Measurements from ENCODE around the gene STON2.

Gene STON2

GRCh38 chr14:81332725-81333124 is 67.4 kb downstream of the STON2 start:
- H3K4me3 ChIP-seq (ENCODE audit: low read depth, low read length): no peak overlapping the region
- TF ChIP-seq CTCF (IDR thresholded peaks at IDR 0.05; ENCODE audit: low read depth, low read length): no peak
- in situ Hi-C loops (cut with HindIII; ENCODE audit: low sequenced_read_pairs): no loop called here
- DNase-seq (ENCODE audit: low read depth, low spot score): no peak

GRCh38 chr14:81331229-81332021 is 68.7 kb downstream of the STON2 start:
- H3K4me3 ChIP-seq (ENCODE audit: low read depth, low read length): no peak overlapping the region
- in situ Hi-C loops (cut with HindIII; ENCODE audit: low sequenced_read_pairs): no loop called here
- no peak for DNase-seq (ENCODE audit: low read depth, low spot score)
- TF ChIP-seq CTCF (IDR thresholded peaks at IDR 0.05; ENCODE audit: low read depth, low read length): no peak

GRCh38 chr14:81330619-81331122 is 69.5 kb downstream of the STON2 start:
- no peak overlapping the region for H3K4me3 ChIP-seq (ENCODE audit: low read depth, low read length)
- TF ChIP-seq CTCF (IDR thresholded peaks at IDR 0.05; ENCODE audit: low read depth, low read length): no peak
- no peak for DNase-seq (ENCODE audit: low read depth, low spot score)
- in situ Hi-C loops (cut with HindIII; ENCODE audit: low sequenced_read_pairs): no loop called here

- no peak overlapping the region for H3K4me3 ChIP-seq (ENCODE audit: low read depth, low read length)
- TF ChIP-seq CTCF (IDR thresholded peaks at IDR 0.05; ENCODE audit: low read depth, low read length): no peak
- in situ Hi-C loops (cut with HindIII; ENCODE audit: low sequenced_read_pairs): no loop called here
- no peak for DNase-seq (ENCODE audit: low read depth, low spot score)
Measured at GRCh38 chr14:81329640-81330381, 70.3 kb downstream of the STON2 start.

DNA sequence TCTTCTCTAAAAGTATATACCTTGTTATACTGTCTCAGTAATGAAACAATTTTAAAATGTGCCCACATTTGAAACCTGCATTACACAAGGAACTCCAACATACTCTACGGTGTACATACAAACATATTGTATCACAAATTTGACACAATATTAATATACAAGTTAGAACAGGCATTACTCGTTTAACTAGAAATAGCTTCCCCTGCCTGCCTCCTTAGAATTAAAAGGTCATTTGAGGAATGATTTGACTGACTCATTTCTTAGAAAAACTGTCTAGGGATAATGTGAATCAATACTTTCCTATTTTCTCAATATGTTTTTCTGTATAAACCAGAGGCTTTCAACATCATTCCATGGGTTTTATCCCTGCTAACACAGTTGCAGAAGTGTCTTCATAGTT is 73.7 kb downstream of the STON2 start:
- in situ Hi-C loops (cut with HindIII; ENCODE audit: low sequenced_read_pairs): no loop called here
- no peak for TF ChIP-seq CTCF (IDR thresholded peaks at IDR 0.05; ENCODE audit: low read depth, low read length)
- no peak for DNase-seq (ENCODE audit: low read depth, low spot score)
- H3K4me3 ChIP-seq (ENCODE audit: low read depth, low read length): no peak overlapping the region

DNA sequence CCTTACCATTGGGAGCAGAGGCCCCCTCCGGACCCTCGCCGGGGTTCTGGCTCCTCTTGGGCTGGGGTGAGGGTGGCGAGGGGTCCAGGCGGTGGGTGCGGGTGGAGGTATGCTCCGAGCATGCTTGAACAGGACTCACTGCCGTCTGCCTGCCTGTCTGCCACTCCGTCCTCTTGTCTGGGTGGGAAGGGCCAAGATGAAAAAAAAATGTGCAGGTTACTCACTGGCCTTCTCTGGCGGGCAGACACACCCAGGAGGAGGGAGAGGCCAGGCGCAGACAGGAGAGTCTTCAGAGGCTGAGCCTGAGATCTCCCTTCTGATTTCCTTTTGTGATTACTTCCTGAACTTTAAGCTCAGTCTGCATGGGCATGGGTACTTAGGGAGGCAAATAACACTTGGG is 76.1 kb downstream of the STON2 start:
- in situ Hi-C loops (cut with HindIII; ENCODE audit: low sequenced_read_pairs): no loop called here
- peak; percentile 23 for DNase-seq (ENCODE audit: low read depth, low spot score)
- H3K4me3 ChIP-seq (ENCODE audit: low read depth, low read length): peak overlapping the region; percentile 25
- no peak for TF ChIP-seq CTCF (IDR thresholded peaks at IDR 0.05; ENCODE audit: low read depth, low read length)

Data from astrocyte of the spinal cord (primary cell).